NB4 (cell line): Measurements from ENCODE around the gene NADK2.
"Not testable (repeated sequence)": the region's sequence is repeated elsewhere in the genome, so short reads cannot be mapped to it uniquely, and the experiment has no call there.

Experiments
- DNase-seq: peaks from one replicate; pipeline ENCODE4 v3.0.0; 2010; ENCODE audit warnings: low read depth
- H3K4me3 ChIP-seq: one replicate; pipeline ENCODE4 v1.5.1; 2011; ENCODE audit warnings: mild to moderate bottlenecking, low read depth, low read length, moderate library complexity
- CTCF ChIP-seq: IDR thresholded peaks from one replicate; pipeline ENCODE4 v1.5.1; 2012; ENCODE audit warnings: low read depth, low read length
- MAX ChIP-seq: IDR thresholded peaks from 2 replicates; pipeline ENCODE4 v1.6.1; 2011; ENCODE audit warnings: low read depth, low read length
- MYC ChIP-seq: IDR thresholded peaks from 2 replicates; pipeline ENCODE4 v1.6.1; 2011; ENCODE audit warnings: low read depth, low read length
- POLR2A ChIP-seq: IDR thresholded peaks from 2 replicates; pipeline ENCODE4 v1.6.1; 2011; ENCODE audit warnings: mild to moderate bottlenecking; ENCODE audit not compliant: insufficient read length; ENCODE audit errors: extremely low read depth

Gene NADK2

GRCh38 chr5:36198281-36198680, 43.4 kb downstream of the NADK2 start:
- H3K4me3 ChIP-seq = no peak overlapping the region
- no peak for TF ChIP-seq CTCF
- TF ChIP-seq MYC = no peak
- no peak for TF ChIP-seq POLR2A
- no peak for TF ChIP-seq MAX
- DNase-seq = no peak

- DNase-seq = no peak
- no peak overlapping the region for H3K4me3 ChIP-seq
- no peak for TF ChIP-seq POLR2A
- no peak for TF ChIP-seq MYC
- TF ChIP-seq CTCF = no peak
- no peak for TF ChIP-seq MAX
These were observed 48.0 kb downstream of the NADK2 start for GRCh38 chr5:36193746-36194145.

GRCh38 chr5:36184408-36184807, 57.3 kb downstream of the NADK2 start:
- not testable (repeated sequence) for DNase-seq, H3K4me3 ChIP-seq

GRCh38 chr5:36181774-36182173, 60.0 kb downstream of the NADK2 start:
- DNase-seq = no peak
- TF ChIP-seq MYC (no peak), POLR2A (no peak), CTCF (no peak), MAX (no peak)
- no peak overlapping the region for H3K4me3 ChIP-seq

- no peak overlapping the region for H3K4me3 ChIP-seq
- DNase-seq = no peak
- TF ChIP-seq MAX = no peak
- TF ChIP-seq MYC = no peak
- TF ChIP-seq POLR2A = no peak
- TF ChIP-seq CTCF = no peak
These were observed 61.0 kb downstream of the NADK2 start for GRCh38 chr5:36180556-36181350.

- no peak overlapping the region for H3K4me3 ChIP-seq
- no peak for DNase-seq
- TF ChIP-seq CTCF = no peak
- no peak for TF ChIP-seq POLR2A
- TF ChIP-seq MYC = no peak
These were observed 61.8 kb downstream of the NADK2 start for GRCh38 chr5:36179950-36180349.
